Measurements from ENCODE around the gene CABP2. TPM values are rescaled to one million over a fixed set of nuclear protein-coding genes. Genes with fewer than 3 reads are reported as not detected.
A peak's percentile ranks its signal among the peaks of the same experiment; 100 is the strongest.

CABP2 gene
- total and polyA plus RNA-seq, 5 donors from 2014 or later, result not detected

DNA sequence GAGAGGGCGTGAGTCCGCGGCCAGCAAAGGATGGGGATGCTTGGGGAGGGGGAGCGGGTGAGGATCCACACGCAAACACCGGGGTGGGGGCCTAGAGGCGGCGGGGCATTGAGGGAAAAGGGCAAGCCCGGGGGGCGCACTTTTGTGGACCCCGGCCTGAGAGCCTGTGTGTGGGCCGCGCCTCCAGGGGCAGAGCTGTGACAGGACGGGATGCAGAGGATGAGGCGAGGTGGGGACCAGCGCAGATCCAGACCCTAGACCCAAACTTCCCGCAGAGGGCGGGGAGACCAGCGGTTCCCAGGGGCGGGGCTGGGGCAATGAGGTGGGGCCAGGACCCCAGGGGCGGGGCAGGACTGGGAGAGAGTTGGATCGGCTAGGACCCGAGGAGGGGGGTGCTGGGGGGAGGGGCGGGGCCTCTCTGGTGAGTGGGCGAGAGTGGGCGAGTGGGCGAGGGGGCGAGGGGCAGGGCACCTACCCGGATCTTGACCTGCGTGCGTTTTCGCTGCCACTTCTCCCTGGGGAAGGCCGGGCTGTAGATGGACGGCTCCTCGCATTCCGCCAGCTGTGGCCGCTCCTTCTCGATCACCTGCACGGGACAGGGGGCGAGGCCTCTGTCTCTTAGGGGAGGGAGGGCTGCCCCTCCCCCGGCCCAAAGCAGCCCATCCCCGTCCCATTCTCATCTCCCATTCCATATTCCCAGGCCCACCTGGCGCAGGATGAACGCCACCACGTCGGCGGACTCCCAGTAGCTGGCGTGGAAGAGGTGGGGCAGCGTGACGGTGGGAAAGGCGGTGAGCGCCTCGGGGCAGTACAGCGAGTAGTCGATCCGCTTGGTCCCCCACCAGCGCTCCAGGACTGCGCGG is 28.6 kb downstream of the CABP2 start:
- Mint-ChIP-seq H3K27me3 (no peaks in the 10 kb centered on the region), H3K27ac (peak overlapping the region in 1 of 3 donors; percentile 38), H3K4me3 (no peak overlapping the region), H3K4me1 (peaks cover 0 to 13% (median 3%) of the 10 kb centered on the region in 4 donors), H3K9me3 (no peaks in the 10 kb centered on the region), H3K36me3 (peaks cover 3% of the 10 kb centered on the region)
- H3K4me1 ChIP-seq (ENCODE audit: control insufficient read depth, insufficient read depth, low read length, poor library complexity, severe bottlenecking), result peaks cover 3% of the 10 kb centered on the region
- DNase-seq (no peak), ATAC-seq (ENCODE audit: low read depth in 2 of 2) (no peak)
- no peaks in the 10 kb centered on the region for H3K9me3 ChIP-seq (ENCODE audit: control insufficient read depth in 2 of 2, low read length in 2 of 2)
- no peak overlapping the region for H3K4me3 ChIP-seq (ENCODE audit: low read depth, low read length)
- H3K27me3 ChIP-seq (ENCODE audit: control insufficient read depth, insufficient read depth, low read length), result no peaks in the 10 kb centered on the region
- peaks cover 58% of the 10 kb centered on the region for H3K36me3 ChIP-seq (ENCODE audit: control insufficient read depth, insufficient read depth, low read length)
- H3K27ac ChIP-seq (ENCODE audit: insufficient read depth, low read length, poor library complexity, severe bottlenecking), result no peak overlapping the region

DNA sequence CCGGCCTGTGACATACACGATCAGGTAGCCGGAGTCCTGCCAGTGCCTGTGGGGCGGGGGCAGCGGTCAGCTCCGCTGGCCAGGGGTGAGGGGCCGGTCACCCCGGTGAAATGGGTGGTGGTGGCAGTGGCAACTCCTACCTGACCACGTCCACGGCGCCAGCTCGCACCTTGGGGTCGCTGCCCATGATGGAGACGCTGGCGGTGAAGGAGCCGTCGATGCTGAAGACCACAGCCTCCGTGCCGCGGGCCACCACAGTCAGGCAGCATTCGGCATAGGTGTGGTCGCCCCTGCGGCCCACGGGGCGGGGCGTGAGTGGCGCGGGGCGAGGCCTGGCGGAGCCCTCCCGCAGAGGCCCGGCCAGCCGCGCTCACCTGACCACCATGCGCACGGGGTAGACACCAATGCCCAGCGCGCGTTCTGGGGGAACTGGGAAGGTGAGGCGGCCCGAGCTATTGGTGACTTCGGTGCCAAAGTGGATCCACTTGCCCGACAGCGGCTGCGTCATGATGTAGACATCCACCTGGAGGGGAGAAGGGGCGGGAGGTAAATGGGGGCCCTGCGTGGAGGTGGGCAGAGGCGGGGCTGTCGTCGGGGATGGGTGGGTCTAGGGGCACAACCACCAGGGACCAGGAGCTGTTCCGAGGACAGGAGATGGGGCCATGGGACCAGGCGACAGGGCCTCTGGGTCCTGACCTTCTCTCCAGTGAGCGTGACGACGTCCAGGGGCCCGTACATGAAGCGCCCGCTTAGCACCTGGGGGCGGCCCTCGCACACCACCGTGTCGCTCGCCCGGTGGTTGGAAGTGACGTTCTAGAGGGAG is 29.5 kb downstream of the CABP2 start:
- Mint-ChIP-seq H3K27ac (no peak overlapping the region), H3K27me3 (no peaks in the 10 kb centered on the region), H3K36me3 (peaks cover 5% of the 10 kb centered on the region), H3K4me3 (no peak overlapping the region), H3K4me1 (peaks cover 0 to 17% (median 6%) of the 10 kb centered on the region in 4 donors), H3K9me3 (no peaks in the 10 kb centered on the region)
- no peak for ATAC-seq (ENCODE audit: low read depth in 2 of 2)
- peaks cover 5% of the 10 kb centered on the region for H3K4me1 ChIP-seq (ENCODE audit: control insufficient read depth, insufficient read depth, low read length, poor library complexity, severe bottlenecking)
- H3K4me3 ChIP-seq (ENCODE audit: low read depth, low read length), result no peak overlapping the region
- no peaks in the 10 kb centered on the region for H3K9me3 ChIP-seq (ENCODE audit: control insufficient read depth in 2 of 2, low read length in 2 of 2)
- no peaks in the 10 kb centered on the region for H3K27me3 ChIP-seq (ENCODE audit: control insufficient read depth, insufficient read depth, low read length)
- H3K27ac ChIP-seq (ENCODE audit: insufficient read depth, low read length, poor library complexity, severe bottlenecking), result no peak overlapping the region
- H3K36me3 ChIP-seq (ENCODE audit: control insufficient read depth, insufficient read depth, low read length), result peaks cover 62% of the 10 kb centered on the region
- no peak for DNase-seq

DNA sequence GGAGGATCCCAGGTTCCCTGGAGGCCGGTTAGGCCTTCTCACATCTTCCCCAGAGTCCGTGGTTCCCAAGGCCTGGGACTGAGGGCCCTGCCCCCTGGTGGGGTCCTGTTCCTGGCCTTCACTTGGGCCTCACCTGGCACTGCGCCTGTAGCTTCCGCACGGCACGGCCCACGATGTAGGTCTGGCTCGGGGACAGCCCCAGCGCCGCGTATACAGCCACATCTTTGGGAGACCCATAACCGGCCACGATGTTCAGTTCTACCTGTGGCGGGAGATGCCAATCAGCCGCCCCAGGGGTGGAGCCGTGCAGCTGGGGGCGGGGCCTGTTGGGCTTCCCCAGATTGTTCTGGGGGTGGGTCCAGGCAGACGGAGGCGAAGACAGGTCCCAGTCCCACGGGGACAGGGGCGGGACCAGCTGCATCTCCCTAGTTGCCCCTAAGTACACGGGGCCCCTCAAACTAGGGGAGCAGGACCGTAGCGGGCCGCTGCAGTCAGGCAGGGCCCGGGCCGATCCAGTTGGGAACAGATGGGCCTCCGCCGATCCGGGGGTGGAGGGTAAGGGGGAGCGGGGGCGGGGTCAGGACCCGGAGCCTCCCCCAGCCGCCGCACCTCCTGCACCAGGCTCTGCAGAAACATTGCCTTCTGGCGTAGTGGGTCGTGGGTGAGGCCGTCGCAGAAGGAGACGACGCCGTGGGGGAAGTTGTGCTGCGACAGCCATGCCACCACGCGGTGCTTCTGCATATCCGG is 30.3 kb downstream of the CABP2 start:
- H3K36me3 Mint-ChIP-seq, result peaks cover 6% of the 10 kb centered on the region
- DNase-seq (no peak), ATAC-seq (ENCODE audit: low read depth in 2 of 2) (no peak)
- H3K4me1 Mint-ChIP-seq, result peaks cover 0 to 25% (median 10%) of the 10 kb centered on the region in 4 donors
- Histone ChIP-seq H3K4me3 (ENCODE audit: low read depth, low read length) (no peak overlapping the region), H3K4me1 (ENCODE audit: control insufficient read depth, insufficient read depth, low read length, poor library complexity, severe bottlenecking) (peaks cover 13% of the 10 kb centered on the region), H3K27me3 (ENCODE audit: control insufficient read depth, insufficient read depth, low read length) (no peaks in the 10 kb centered on the region), H3K36me3 (ENCODE audit: control insufficient read depth, insufficient read depth, low read length) (peaks cover 62% of the 10 kb centered on the region), H3K27ac (ENCODE audit: insufficient read depth, low read length, poor library complexity, severe bottlenecking) (peak overlapping the region; percentile 25), H3K9me3 (ENCODE audit: control insufficient read depth in 2 of 2, low read length in 2 of 2) (no peaks in the 10 kb centered on the region)
- H3K27ac Mint-ChIP-seq, result no peak overlapping the region
- no peaks in the 10 kb centered on the region for H3K9me3 Mint-ChIP-seq
- no peak overlapping the region for H3K4me3 Mint-ChIP-seq
- H3K27me3 Mint-ChIP-seq, result peaks cover 3% of the 10 kb centered on the region

DNA sequence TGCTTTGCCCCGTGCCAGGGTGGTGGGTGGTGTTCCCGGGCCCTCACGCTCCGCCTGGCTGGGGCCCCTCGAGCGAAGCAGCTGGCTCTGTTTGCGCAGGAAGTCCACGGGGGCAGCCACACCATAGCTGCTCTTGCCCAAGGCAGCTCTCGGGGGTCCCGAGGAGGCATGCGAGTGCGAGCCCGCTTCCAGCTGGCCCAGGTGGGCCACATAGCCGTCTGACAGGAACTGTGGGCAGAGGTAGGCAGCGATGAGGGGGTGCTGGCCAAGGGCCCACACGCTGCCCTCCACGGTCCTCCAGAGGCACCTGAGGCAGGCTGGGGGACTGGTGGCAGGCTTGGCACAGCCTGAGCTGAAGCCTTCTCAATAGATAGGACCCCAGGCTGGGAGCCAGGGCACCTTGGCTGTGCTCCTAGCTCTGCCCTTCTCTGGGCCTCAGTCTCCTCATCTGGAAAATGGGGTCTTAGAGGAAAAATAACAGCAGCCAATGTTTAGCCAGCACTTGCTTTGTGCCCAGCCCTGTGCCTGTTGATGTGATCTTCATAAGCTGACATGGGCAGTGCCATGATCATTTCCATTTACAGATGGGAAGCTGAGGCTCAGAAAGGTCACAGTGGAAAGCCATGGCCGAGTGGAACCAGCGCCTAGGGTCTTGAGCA is 31.0 kb downstream of the CABP2 start:
- H3K9me3 ChIP-seq (ENCODE audit: control insufficient read depth in 2 of 2, low read length in 2 of 2), result no peaks in the 10 kb centered on the region
- no peak overlapping the region for H3K27ac Mint-ChIP-seq
- no peak for DNase-seq
- H3K4me3 ChIP-seq (ENCODE audit: low read depth, low read length), result no peak overlapping the region
- peaks cover 13% of the 10 kb centered on the region for H3K36me3 Mint-ChIP-seq
- peak overlapping the region; percentile 25 for H3K27ac ChIP-seq (ENCODE audit: insufficient read depth, low read length, poor library complexity, severe bottlenecking)
- peaks cover 65% of the 10 kb centered on the region for H3K36me3 ChIP-seq (ENCODE audit: control insufficient read depth, insufficient read depth, low read length)
- no peaks in the 10 kb centered on the region for H3K27me3 ChIP-seq (ENCODE audit: control insufficient read depth, insufficient read depth, low read length)
- peaks cover 21% of the 10 kb centered on the region for H3K4me1 ChIP-seq (ENCODE audit: control insufficient read depth, insufficient read depth, low read length, poor library complexity, severe bottlenecking)
- no peak overlapping the region for H3K4me3 Mint-ChIP-seq
- H3K27me3 Mint-ChIP-seq, result peaks cover 4% of the 10 kb centered on the region
- ATAC-seq (ENCODE audit: low read depth in 2 of 2), result no peak
- peaks cover 0 to 32% (median 17%) of the 10 kb centered on the region in 4 donors for H3K4me1 Mint-ChIP-seq
- H3K9me3 Mint-ChIP-seq, result no peaks in the 10 kb centered on the region

DNA sequence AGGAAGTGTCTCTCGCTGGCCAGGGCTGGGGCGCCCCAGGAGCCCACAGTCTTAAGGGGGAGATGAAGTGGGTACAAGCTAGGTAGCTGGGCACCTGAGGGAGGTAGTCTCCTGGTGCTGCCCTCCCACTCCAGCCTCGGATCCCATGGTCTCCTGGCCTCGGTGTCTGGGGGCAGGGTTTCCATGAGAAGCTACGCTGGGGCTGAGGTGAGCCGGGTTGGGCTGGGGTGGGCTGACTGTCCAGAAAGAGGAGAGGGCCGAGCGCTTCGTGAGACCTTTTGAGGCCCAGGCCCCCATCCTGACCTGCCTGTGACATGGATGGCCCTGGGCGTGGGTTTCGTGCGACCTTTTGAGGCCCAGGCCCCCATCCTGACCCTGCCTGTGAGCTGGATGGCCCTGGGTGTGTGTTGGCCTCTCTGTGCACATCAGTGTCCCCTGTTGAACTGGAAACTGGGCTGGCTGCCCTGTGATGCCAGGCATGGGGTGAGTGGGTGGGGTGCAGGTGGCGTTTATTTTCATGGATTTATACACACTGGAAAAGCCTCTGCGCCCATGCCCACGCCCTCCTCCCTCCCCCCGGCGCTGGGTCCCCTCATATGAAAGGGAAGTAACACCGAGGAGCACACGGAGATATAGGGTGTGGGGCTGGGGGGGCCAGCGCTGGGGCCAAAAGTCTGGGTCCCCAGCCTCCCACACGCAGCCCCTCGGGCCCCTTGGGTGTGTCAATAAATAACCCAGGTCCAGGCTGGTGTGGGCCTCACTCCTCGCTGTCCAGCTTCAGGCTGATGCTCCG is 31.8 kb downstream of the CABP2 start:
- Histone ChIP-seq H3K27ac (ENCODE audit: insufficient read depth, low read length, poor library complexity, severe bottlenecking) (no peak overlapping the region), H3K36me3 (ENCODE audit: control insufficient read depth, insufficient read depth, low read length) (peaks cover 63% of the 10 kb centered on the region), H3K27me3 (ENCODE audit: control insufficient read depth, insufficient read depth, low read length) (no peaks in the 10 kb centered on the region), H3K9me3 (ENCODE audit: control insufficient read depth in 2 of 2, low read length in 2 of 2) (no peaks in the 10 kb centered on the region), H3K4me3 (ENCODE audit: low read depth, low read length) (no peak overlapping the region), H3K4me1 (ENCODE audit: control insufficient read depth, insufficient read depth, low read length, poor library complexity, severe bottlenecking) (peaks cover 28% of the 10 kb centered on the region)
- H3K9me3 Mint-ChIP-seq, result no peaks in the 10 kb centered on the region
- H3K36me3 Mint-ChIP-seq, result peaks cover 13% of the 10 kb centered on the region
- no peak overlapping the region for H3K4me3 Mint-ChIP-seq
- ATAC-seq (ENCODE audit: low read depth in 2 of 2) (no peak), DNase-seq (no peak)
- H3K4me1 Mint-ChIP-seq, result peaks cover 0 to 40% (median 22%) of the 10 kb centered on the region in 4 donors
- no peak overlapping the region for H3K27ac Mint-ChIP-seq
- peaks cover 4% of the 10 kb centered on the region for H3K27me3 Mint-ChIP-seq

DNA sequence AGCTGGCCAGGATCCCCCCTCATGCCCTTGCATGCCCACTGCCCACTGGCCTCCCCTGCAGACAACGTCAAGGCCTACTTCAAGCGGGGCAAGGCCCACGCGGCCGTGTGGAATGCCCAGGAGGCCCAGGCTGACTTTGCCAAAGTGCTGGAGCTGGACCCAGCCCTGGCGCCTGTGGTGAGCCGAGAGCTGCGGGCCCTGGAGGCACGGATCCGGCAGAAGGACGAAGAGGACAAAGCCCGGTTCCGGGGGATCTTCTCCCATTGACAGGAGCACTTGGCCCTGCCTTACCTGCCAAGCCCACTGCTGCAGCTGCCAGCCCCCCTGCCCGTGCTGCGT is 32.5 kb downstream of the CABP2 start:
- no peaks in the 10 kb centered on the region for H3K9me3 Mint-ChIP-seq
- peaks cover 36% of the 10 kb centered on the region for H3K4me1 ChIP-seq (ENCODE audit: control insufficient read depth, insufficient read depth, low read length, poor library complexity, severe bottlenecking)
- peaks cover 4% of the 10 kb centered on the region for H3K27me3 Mint-ChIP-seq
- H3K4me1 Mint-ChIP-seq, result peaks cover 5 to 44% (median 29%) of the 10 kb centered on the region in 4 donors
- H3K9me3 ChIP-seq (ENCODE audit: control insufficient read depth in 2 of 2, low read length in 2 of 2), result no peaks in the 10 kb centered on the region
- H3K27ac ChIP-seq (ENCODE audit: insufficient read depth, low read length, poor library complexity, severe bottlenecking), result no peak overlapping the region
- no peak overlapping the region for H3K27ac Mint-ChIP-seq
- DNase-seq (no peak), ATAC-seq (ENCODE audit: low read depth in 2 of 2) (no peak)
- H3K36me3 ChIP-seq (ENCODE audit: control insufficient read depth, insufficient read depth, low read length), result peaks cover 55% of the 10 kb centered on the region
- H3K27me3 ChIP-seq (ENCODE audit: control insufficient read depth, insufficient read depth, low read length), result no peaks in the 10 kb centered on the region
- H3K4me3 Mint-ChIP-seq, result no peak overlapping the region
- H3K4me3 ChIP-seq (ENCODE audit: low read depth, low read length), result no peak overlapping the region
- H3K36me3 Mint-ChIP-seq, result peaks cover 18% of the 10 kb centered on the region

Data from CD4-positive, CD25-positive, alpha-beta regulatory T cell (primary cell).